Fibroblast of skin of scalp (primary cell): Measurements from ENCODE around the gene ARMC9.
A peak's percentile ranks its signal among the peaks of the same experiment; 100 is the strongest.
"Not testable (repeated sequence)": the region's sequence is repeated elsewhere in the genome, so short reads cannot be mapped to it uniquely, and the experiment has no call there.

ENCODE experiments used
- DNase-seq: peaks from one replicate; pipeline ENCODE4 v3.0.0-alpha.2; 2013

Gene ARMC9

GRCh38 chr2:231386446-231386845 is 188.0 kb downstream of the ARMC9 start:
- peak; percentile 57 for DNase-seq

GRCh38 chr2:231387904-231388724 is 189.7 kb downstream of the ARMC9 start:
- DNase-seq, result peak; percentile 69

- DNase-seq, result no peak
These were observed 190.4 kb downstream of the ARMC9 start for GRCh38 chr2:231388725-231389346.

GRCh38 chr2:231390667-231391066 is 192.2 kb downstream of the ARMC9 start:
- DNase-seq, result no peak

- no peak for DNase-seq
These were observed 193.6 kb downstream of the ARMC9 start for GRCh38 chr2:231391981-231392380.

GRCh38 chr2:231392431-231393148 is 194.2 kb downstream of the ARMC9 start:
- DNase-seq, result no peak

GRCh38 chr2:231393149-231394131 is 195.0 kb downstream of the ARMC9 start:
- no peak for DNase-seq

- DNase-seq, result no peak
These were observed 196.0 kb downstream of the ARMC9 start for GRCh38 chr2:231394211-231395141.

GRCh38 chr2:231395188-231396057 is 197.0 kb downstream of the ARMC9 start, which contains the start of gene B3GNT7:
Gene B3GNT7 (plus strand): TSS chr2:231395710. CDS start chr2:231395804, 94 bp downstream.
- DNase-seq, result no peak

GRCh38 chr2:231396058-231396821 is 197.8 kb downstream of the ARMC9 start:
- DNase-seq, result no peak

GRCh38 chr2:231397011-231397927 is 198.8 kb downstream of the ARMC9 start:
- no peak for DNase-seq

- no peak for DNase-seq
These were observed 199.5 kb downstream of the ARMC9 start for GRCh38 chr2:231397928-231398294.

- DNase-seq, result no peak
These were observed 200.2 kb downstream of the ARMC9 start for GRCh38 chr2:231398585-231398984.

- DNase-seq, result no peak
These were observed 200.8 kb downstream of the ARMC9 start for GRCh38 chr2:231399046-231399852.

- DNase-seq, result no peak
These were observed 201.6 kb downstream of the ARMC9 start for GRCh38 chr2:231399853-231400680.

- DNase-seq, result not testable (repeated sequence)
These were observed 202.2 kb downstream of the ARMC9 start for GRCh38 chr2:231400681-231401080.
